ENCODE measurements around the gene ZNF622. TPM values are rescaled to one million over a fixed set of nuclear protein-coding genes. Genes with fewer than 3 reads are reported as not detected.
"Not testable (repeated sequence)": the region's sequence is repeated elsewhere in the genome, so short reads cannot be mapped to it uniquely, and the experiment has no call there.

The ZNF622 gene
- total RNA-seq, 1 donor from 2014 or later: 75.5 TPM

DNA sequence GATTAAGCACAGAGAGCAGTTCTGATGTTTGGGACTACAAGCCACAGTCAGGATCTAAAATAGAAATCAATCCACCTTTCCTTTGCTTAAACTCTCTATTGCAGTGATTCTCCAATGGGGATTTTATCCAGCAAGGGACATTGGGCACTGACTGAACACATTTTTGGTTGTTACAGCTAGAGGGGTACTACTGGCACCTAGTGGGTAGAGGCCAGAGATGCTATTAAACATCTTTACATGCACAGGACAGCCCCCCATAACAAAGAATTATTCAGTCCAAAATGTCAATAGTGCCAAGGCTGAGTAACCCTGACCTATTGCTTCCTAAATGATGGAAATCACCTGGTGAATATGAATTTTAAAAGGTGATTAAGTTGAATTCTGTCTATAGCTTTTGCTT is 12.0 kb downstream of the ZNF622 start:
- no peak for DNase-seq (ENCODE audit: low spot score in 2 of 2)

DNA sequence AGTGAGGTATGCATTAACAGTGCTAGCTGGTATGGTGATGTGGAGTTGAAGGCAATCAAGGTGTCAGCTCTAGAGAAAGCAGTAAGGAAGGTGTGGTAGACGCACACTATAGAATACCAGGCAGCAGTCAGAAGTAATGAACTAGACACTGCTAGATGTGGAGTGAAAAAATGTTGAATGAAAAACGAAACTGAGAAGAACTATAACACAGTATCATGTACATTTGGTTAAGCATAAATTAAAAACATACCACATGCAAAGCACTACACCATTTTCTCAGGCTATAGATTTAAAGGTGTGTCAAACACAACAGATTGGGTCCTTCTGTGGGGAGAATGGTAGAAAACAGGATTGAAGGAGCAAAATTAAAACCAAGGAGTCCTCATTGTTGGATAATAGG is 15.4 kb downstream of the ZNF622 start:
- no peak overlapping the region for H3K27ac ChIP-seq
- H3K27me3 ChIP-seq: no peaks in the 10 kb centered on the region
- TF ChIP-seq, protein P1, sequence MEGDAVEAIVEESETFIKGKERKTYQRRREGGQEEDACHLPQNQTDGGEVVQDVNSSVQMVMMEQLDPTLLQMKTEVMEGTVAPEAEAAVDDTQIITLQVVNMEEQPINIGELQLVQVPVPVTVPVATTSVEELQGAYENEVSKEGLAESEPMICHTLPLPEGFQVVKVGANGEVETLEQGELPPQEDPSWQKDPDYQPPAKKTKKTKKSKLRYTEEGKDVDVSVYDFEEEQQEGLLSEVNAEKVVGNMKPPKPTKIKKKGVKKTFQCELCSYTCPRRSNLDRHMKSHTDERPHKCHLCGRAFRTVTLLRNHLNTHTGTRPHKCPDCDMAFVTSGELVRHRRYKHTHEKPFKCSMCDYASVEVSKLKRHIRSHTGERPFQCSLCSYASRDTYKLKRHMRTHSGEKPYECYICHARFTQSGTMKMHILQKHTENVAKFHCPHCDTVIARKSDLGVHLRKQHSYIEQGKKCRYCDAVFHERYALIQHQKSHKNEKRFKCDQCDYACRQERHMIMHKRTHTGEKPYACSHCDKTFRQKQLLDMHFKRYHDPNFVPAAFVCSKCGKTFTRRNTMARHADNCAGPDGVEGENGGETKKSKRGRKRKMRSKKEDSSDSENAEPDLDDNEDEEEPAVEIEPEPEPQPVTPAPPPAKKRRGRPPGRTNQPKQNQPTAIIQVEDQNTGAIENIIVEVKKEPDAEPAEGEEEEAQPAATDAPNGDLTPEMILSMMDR (IDR thresholded peaks at IDR 0.05): no peak
- no peaks in the 10 kb centered on the region for H3K9me3 ChIP-seq
- H3K36me3 ChIP-seq: peaks cover 55 to 79% of the 10 kb centered on the region in 2 donors
- H3K4me1 ChIP-seq: no peaks in the 10 kb centered on the region
- no peak overlapping the region for H3K4me3 ChIP-seq
- intact Hi-C loops (cut with DNase I): no loop called here
- DNase-seq (ENCODE audit: low spot score in 2 of 2): no peak

More for the DNA sequence above, 12.0 kb downstream of the ZNF622 start:
- H3K27ac ChIP-seq: no peak overlapping the region
- H3K27me3 ChIP-seq: no peaks in the 10 kb centered on the region
- H3K36me3 ChIP-seq: peaks cover 52 to 81% of the 10 kb centered on the region in 2 donors
- no peaks in the 10 kb centered on the region for H3K4me1 ChIP-seq
- no peak overlapping the region for H3K4me3 ChIP-seq
- no peaks in the 10 kb centered on the region for H3K9me3 ChIP-seq
- intact Hi-C loops (cut with DNase I): no loop called here
- TF ChIP-seq, protein P1 (IDR thresholded peaks at IDR 0.05): no peak

DNA sequence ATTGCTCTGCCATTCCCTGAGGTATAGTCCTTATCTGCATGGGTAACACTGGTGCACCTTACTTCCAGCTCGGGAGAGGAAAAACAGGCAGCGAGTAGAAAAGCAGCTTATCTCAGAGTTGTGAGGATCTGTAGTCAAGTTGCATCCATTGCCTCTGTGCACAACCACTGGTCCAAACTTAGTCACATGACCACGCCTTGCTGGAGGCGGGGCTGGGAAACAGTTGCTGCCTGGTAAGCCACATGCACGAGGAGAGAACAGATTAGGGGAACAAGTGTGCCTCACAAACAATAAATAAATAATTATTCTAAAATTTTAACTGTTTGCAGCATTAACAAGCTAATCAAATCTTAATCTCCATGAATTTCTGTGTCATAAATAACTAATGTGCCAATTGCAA is 18.6 kb downstream of the ZNF622 start:
- no peak for DNase-seq (ENCODE audit: low spot score in 2 of 2)
- no peak overlapping the region for H3K27ac ChIP-seq
- intact Hi-C loops (cut with DNase I): no loop called here
- no peaks in the 10 kb centered on the region for H3K27me3 ChIP-seq
- H3K4me3 ChIP-seq: no peak overlapping the region
- peaks cover 44 to 59% of the 10 kb centered on the region in 2 donors for H3K36me3 ChIP-seq
- TF ChIP-seq, protein P1 (IDR thresholded peaks at IDR 0.05): no peak
- H3K4me1 ChIP-seq: no peaks in the 10 kb centered on the region
- no peaks in the 10 kb centered on the region for H3K9me3 ChIP-seq

- no peaks in the 10 kb centered on the region for H3K36me3 ChIP-seq
- intact Hi-C loops (cut with DNase I): no loop called here
- H3K4me3 ChIP-seq: no peak overlapping the region
- no peaks in the 10 kb centered on the region for H3K9me3 ChIP-seq
- H3K27ac ChIP-seq: no peak overlapping the region
- TF ChIP-seq, protein P1 (IDR thresholded peaks at IDR 0.05): no peak
- no peaks in the 10 kb centered on the region for H3K27me3 ChIP-seq
- no peaks in the 10 kb centered on the region for H3K4me1 ChIP-seq
- DNase-seq (ENCODE audit: low spot score in 2 of 2): no peak
These were observed 27.6 kb downstream of the ZNF622 start for GRCh38 chr5:16437977-16438376.

GRCh38 chr5:16436065-16436682 is 29.4 kb downstream of the ZNF622 start:
- intact Hi-C loops (cut with DNase I); H3K4me1 ChIP-seq; DNase-seq (ENCODE audit: low spot score in 2 of 2); H3K27ac ChIP-seq; H3K4me3 ChIP-seq; H3K27me3 ChIP-seq; H3K9me3 ChIP-seq; H3K36me3 ChIP-seq: not testable (repeated sequence)

GRCh38 chr5:16431490-16431889 is 34.1 kb downstream of the ZNF622 start:
- TF ChIP-seq, protein P1 (IDR thresholded peaks at IDR 0.05): no peak
- H3K27me3 ChIP-seq: no peaks in the 10 kb centered on the region
- no peak overlapping the region for H3K27ac ChIP-seq
- no peaks in the 10 kb centered on the region for H3K36me3 ChIP-seq
- intact Hi-C loops (cut with DNase I): no loop called here
- no peak for DNase-seq (ENCODE audit: low spot score in 2 of 2)
- H3K4me1 ChIP-seq: no peaks in the 10 kb centered on the region
- H3K4me3 ChIP-seq: no peak overlapping the region
- no peaks in the 10 kb centered on the region for H3K9me3 ChIP-seq

Data from ascending aorta (tissue), 2 donors.